Ishikawa (cell line): ENCODE results near the gene TELO2.

Experiments used
- CEBPB ChIP-seq: IDR thresholded peaks from 2 replicates; pipeline ENCODE4 v1.6.1; 2012
- CREB1 ChIP-seq: IDR thresholded peaks from 2 replicates; pipeline ENCODE4 v1.6.1; 2012; ENCODE audit warnings: low read depth
- EGR1 ChIP-seq: IDR thresholded peaks from 2 replicates; pipeline ENCODE4 v1.6.1; 2012
- EP300 ChIP-seq: IDR thresholded peaks from 2 replicates; pipeline ENCODE4 v1.6.1; 2012; ENCODE audit warnings: borderline replicate concordance
- FOXM1 ChIP-seq: IDR thresholded peaks from 2 replicates; pipeline ENCODE4 v1.6.1; 2012; ENCODE audit warnings: low read depth, borderline replicate concordance
- NFIC ChIP-seq: IDR thresholded peaks from 2 replicates; pipeline ENCODE4 v1.6.1; 2012
- RAD21 ChIP-seq: IDR thresholded peaks from 2 replicates; pipeline ENCODE4 v1.6.1; 2012; ENCODE audit warnings: low read depth
- TAF1 ChIP-seq: IDR thresholded peaks from 2 replicates; pipeline ENCODE4 v1.6.1; 2012; ENCODE audit warnings: low read depth, mild to moderate bottlenecking
- TCF12 ChIP-seq: IDR thresholded peaks from 2 replicates; pipeline ENCODE4 v1.6.1; 2012; ENCODE audit warnings: low read depth
- TEAD4 ChIP-seq: IDR thresholded peaks from 2 replicates; pipeline ENCODE4 v1.6.1; 2012
- YY1 ChIP-seq: IDR thresholded peaks from 2 replicates; pipeline ENCODE4 v1.6.1; 2012; ENCODE audit warnings: low read depth
- ZBTB7A ChIP-seq: IDR thresholded peaks from 2 replicates; pipeline ENCODE4 v1.6.1; 2012; ENCODE audit warnings: low read depth
- TF ChIP-seq, protein P1 (sequence below): IDR thresholded peaks from 2 replicates; pipeline ENCODE4 v1.6.1; 2012
- TF ChIP-seq, protein P2 (sequence below): IDR thresholded peaks from 2 replicates; pipeline ENCODE4 v1.6.1; 2012
- TF ChIP-seq, protein P3 (sequence below): IDR thresholded peaks from 2 replicates; pipeline ENCODE4 v1.6.1; 2012; ENCODE audit warnings: low read depth, mild to moderate bottlenecking

The TELO2 gene

DNA sequence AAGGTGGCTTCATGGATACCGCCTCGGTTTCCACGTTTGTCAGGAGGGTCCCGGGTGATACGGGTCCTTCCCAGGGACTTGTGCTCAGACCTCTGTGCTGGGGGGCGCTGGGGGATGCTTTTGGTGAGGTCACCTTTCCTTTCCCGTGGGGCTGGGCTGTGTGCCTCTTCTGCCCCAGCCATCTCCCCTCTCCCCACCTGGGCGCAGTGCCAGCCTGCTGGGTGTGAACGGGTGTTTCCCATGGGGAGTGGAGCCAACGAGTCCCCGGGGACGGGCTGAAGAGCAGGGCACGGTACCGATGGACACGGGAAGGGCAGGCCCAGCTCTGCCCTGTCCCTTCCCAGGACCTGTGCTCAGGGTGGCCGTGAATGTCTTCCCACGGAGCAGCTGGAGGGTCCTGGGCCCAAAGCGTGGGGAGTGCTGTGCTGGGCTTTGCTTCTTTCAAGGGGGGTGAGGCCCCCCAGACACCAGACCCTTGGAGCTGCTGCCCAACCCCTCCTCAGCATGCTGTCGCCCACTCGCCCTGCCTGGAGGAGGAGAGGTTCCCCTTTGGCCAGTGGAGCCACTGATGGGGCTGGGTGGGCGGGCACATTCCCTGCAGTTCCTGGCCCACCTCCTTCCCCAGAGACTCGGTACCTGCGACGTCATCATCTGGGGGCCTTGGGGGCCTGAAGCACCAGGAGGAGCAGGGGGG is 15.5 kb downstream of the TELO2 start:
- TF ChIP-seq EP300 (no peak), TAF1 (no peak), NFIC (no peak), CREB1 (no peak), RAD21 (no peak), TEAD4 (no peak), FOXM1 (no peak)
- TF ChIP-seq, protein P1, sequence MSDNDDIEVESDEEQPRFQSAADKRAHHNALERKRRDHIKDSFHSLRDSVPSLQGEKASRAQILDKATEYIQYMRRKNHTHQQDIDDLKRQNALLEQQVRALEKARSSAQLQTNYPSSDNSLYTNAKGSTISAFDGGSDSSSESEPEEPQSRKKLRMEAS = no peak

DNA sequence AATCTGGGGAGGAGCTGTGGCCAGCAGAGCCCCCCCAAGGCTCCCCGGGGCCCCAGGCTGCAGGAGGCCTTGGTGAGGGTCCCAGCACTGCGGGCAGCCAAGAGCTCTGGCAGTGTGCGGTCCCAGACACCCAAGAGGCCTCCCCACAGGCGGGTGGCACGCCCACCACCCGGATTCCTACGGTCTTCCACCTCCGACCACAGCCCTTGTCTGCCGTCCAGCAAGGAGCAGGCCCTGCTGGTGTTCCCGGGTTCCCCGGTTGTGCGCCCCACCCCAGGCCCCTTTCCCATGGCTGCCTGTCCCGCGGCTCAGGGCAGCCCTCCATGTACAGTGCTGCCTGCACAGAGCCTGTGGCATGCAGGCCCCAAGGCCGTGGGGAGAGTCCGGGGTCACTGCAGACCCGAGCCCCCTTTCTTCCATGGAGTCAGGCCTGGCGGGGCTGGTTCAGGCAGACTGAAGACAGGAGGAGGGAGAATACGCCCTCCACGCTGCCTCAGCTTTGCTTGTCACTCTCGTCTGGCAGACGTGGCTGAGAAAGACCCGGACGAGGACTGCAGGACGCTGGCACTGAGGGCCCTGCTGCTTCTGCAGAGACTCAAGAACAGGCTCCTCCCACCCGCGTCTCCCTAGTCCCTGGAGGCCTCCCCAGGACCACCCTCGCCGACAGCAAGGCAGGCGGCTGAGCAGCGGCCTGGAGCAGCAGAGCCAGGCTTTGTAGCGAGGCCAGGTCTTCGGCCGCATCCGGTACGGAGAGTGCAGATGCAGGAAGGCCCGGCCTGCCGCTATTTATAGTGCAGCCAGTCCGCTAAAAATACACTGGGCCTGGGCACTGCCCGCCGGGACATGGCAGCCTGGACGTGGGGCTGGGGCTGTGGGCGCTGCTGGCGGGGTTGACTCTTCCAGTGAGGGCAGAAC is 16.4 kb downstream of the TELO2 start:
- TF ChIP-seq ZBTB7A (no peak), EP300 (no peak), YY1 (no peak), EGR1 (no peak), TCF12 (no peak), RAD21 (no peak), NFIC (no peak), CEBPB (no peak), TAF1 (no peak), TEAD4 (no peak), CREB1 (no peak), FOXM1 (no peak)
- TF ChIP-seq, protein P2, sequence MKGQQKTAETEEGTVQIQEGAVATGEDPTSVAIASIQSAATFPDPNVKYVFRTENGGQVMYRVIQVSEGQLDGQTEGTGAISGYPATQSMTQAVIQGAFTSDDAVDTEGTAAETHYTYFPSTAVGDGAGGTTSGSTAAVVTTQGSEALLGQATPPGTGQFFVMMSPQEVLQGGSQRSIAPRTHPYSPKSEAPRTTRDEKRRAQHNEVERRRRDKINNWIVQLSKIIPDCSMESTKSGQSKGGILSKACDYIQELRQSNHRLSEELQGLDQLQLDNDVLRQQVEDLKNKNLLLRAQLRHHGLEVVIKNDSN = no peak
- TF ChIP-seq, protein P3, sequence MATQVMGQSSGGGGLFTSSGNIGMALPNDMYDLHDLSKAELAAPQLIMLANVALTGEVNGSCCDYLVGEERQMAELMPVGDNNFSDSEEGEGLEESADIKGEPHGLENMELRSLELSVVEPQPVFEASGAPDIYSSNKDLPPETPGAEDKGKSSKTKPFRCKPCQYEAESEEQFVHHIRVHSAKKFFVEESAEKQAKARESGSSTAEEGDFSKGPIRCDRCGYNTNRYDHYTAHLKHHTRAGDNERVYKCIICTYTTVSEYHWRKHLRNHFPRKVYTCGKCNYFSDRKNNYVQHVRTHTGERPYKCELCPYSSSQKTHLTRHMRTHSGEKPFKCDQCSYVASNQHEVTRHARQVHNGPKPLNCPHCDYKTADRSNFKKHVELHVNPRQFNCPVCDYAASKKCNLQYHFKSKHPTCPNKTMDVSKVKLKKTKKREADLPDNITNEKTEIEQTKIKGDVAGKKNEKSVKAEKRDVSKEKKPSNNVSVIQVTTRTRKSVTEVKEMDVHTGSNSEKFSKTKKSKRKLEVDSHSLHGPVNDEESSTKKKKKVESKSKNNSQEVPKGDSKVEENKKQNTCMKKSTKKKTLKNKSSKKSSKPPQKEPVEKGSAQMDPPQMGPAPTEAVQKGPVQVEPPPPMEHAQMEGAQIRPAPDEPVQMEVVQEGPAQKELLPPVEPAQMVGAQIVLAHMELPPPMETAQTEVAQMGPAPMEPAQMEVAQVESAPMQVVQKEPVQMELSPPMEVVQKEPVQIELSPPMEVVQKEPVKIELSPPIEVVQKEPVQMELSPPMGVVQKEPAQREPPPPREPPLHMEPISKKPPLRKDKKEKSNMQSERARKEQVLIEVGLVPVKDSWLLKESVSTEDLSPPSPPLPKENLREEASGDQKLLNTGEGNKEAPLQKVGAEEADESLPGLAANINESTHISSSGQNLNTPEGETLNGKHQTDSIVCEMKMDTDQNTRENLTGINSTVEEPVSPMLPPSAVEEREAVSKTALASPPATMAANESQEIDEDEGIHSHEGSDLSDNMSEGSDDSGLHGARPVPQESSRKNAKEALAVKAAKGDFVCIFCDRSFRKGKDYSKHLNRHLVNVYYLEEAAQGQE = no peak
- TF ChIP-seq, protein P1 = no peak

DNA sequence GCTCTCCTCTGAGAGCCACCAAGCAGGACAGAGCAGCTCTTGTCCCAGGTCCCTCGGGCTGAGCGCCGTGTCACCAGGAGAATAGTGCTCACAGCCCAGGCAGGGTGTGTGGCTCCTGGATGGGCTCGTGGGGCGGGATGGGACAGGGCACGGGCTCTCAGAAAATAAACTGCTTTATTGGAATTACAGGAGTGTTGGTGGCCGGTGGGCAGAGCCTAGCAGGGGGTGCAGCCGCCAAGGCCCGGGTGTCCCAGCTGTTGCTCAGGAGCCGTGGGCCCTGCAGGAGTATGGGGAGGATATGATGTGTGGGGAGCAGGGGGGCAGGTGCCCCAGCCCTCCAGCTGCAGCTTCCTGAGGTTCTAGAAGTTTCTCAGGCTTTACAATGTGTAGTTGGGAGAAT is 17.1 kb downstream of the TELO2 start:
- TF ChIP-seq CREB1 (no peak), NFIC (no peak), YY1 (no peak), EP300 (no peak), EGR1 (no peak), CEBPB (no peak)

DNA sequence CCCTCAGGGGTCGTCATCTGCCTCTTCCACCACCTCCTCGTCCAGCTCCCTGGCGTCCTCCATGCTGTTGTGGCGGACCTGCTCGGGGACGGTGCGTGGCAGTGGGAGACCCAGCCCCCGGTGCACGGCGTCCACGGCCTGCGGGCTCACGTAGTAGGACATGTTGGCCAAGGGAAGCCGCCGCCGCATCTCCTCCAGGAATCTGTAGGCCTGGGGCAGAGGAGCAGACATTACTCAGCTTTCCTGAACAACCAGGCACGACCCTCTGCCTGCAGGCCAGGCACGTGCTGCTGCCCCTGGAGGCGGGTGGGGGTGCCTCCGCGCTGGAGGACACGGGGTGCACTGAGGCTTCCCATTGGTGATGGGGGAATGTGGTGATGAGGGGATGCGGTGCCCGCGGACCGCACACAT is 17.8 kb downstream of the TELO2 start:
- TF ChIP-seq RAD21 (no peak), TAF1 (no peak)

DNA sequence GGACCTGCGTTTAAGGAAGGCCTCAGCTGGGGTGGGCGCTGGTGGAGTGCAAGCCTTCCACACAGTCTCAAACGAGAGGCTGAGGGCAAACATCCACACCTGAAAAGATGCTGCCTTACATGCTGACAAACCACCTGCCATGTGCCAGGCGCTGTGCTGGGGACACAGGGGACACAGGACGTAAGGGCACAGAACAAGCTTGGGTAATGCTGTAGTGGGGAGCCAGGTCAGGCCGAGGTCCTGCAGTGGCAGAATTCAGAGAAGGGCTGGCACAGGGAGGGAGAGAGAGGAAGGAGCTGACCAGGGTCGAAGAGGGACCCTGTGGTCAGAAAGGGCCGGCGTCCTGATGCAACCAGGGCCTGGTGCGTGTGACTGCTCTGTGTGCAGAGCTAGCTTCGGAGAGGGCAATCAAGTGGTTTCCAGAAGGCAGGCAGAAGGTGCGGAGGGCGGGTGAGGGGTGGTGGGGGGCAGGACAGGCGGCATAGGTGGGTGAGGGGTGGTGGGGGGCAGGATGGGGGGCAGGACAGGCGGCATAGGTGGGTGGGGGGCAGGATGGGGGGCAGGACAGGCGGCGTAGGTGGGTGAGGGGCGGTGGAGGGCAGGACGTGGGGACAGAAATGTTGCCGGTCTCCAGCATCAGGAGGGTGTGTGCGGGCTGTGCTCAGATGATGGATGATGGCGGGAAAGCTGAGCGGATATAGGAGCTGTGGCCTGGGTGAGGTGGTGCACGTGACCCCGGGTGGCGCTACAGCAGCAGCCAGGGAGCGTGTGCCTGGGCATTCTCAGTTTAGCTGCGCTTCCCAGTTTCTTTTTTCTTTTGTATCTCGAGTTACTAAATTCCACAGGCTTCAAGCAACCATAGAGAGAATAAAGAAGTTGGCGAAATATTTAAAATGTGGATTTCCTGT is 18.8 kb downstream of the TELO2 start:
- TF ChIP-seq FOXM1 (no peak), EP300 (no peak), RAD21 (no peak), EGR1 (no peak), CREB1 (no peak), TCF12 (no peak), CEBPB (no peak), YY1 (no peak), NFIC (no peak), TAF1 (no peak), ZBTB7A (no peak), TEAD4 (no peak)
- TF ChIP-seq, protein P3 = no peak
- TF ChIP-seq, protein P2 = no peak
- TF ChIP-seq, protein P1 = no peak
